ENCODE data around the gene SATB2.

Gene SATB2

DNA sequence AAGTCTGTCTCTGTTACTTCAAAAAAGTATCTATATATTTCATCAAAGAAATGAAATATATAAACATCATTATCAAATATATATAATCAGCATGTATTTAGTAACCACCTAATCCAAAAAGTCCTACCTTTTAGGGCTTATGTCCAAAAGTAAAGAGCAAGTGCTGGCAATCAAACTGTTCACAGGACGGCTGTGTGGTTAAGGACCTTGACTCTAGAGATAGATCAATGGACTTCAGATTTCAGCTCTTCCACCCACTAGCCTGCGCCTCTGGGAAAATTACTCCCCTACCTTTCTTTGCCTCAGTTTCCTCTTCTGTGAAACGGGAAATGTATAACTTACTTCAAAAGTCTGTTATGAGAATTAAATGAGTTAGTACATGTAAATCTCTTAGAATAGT is 29.4 kb downstream of the SATB2 start:
- H3K4me3 ChIP-seq (ENCODE audit: low read depth, low read length) = no peak overlapping the region
- DNase-seq (ENCODE audit: low read depth) = no peak
- TF ChIP-seq, protein P1, sequence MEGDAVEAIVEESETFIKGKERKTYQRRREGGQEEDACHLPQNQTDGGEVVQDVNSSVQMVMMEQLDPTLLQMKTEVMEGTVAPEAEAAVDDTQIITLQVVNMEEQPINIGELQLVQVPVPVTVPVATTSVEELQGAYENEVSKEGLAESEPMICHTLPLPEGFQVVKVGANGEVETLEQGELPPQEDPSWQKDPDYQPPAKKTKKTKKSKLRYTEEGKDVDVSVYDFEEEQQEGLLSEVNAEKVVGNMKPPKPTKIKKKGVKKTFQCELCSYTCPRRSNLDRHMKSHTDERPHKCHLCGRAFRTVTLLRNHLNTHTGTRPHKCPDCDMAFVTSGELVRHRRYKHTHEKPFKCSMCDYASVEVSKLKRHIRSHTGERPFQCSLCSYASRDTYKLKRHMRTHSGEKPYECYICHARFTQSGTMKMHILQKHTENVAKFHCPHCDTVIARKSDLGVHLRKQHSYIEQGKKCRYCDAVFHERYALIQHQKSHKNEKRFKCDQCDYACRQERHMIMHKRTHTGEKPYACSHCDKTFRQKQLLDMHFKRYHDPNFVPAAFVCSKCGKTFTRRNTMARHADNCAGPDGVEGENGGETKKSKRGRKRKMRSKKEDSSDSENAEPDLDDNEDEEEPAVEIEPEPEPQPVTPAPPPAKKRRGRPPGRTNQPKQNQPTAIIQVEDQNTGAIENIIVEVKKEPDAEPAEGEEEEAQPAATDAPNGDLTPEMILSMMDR (IDR thresholded peaks at IDR 0.05; ENCODE audit: control insufficient read depth, extremely low read depth, insufficient read depth) = no peak

DNA sequence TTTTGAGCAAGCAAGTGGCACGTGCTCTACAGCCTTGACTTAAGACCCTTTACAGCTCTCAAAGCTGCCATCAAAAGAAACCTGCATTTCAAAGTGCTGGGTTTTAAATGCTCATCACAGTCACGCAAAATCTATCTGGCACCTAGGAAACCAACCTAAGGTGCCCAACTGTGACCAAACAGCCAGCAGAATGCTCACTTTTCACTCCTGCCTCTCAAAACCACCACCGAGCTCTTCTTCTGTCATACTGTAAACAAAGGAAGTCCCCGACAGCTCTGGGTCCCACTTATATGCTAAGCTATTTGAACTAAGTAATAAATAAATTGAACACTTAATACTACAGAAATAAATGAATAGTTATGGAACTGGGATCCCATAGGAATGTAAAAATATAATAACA is 33.6 kb downstream of the SATB2 start:
- TF ChIP-seq, protein P1 (IDR thresholded peaks at IDR 0.05; ENCODE audit: control insufficient read depth, extremely low read depth, insufficient read depth) = no peak
- no peak overlapping the region for H3K4me3 ChIP-seq (ENCODE audit: low read depth, low read length)
- DNase-seq (ENCODE audit: low read depth) = no peak

DNA sequence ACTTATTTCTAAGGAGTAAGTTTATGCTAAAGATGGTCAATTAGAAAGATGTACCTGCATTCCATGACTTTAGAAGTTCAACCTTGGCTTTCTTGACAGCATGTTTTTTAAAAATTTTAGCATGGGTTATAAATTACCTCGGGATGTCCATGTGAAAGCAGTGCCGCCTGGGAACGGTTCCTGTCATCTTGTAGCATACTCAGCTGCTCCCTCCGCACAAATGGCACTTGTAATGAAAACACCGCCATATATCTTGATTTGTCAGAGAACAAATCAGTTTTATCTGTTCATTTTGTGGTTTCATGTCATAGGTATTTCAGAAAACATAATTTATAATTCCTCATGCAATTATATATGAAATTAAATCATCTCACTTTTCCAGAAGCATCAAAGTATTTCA is 38.3 kb downstream of the SATB2 start:
- DNase-seq (ENCODE audit: low read depth) = no peak
- TF ChIP-seq, protein P1 (IDR thresholded peaks at IDR 0.05; ENCODE audit: control insufficient read depth, extremely low read depth, insufficient read depth) = no peak

DNA sequence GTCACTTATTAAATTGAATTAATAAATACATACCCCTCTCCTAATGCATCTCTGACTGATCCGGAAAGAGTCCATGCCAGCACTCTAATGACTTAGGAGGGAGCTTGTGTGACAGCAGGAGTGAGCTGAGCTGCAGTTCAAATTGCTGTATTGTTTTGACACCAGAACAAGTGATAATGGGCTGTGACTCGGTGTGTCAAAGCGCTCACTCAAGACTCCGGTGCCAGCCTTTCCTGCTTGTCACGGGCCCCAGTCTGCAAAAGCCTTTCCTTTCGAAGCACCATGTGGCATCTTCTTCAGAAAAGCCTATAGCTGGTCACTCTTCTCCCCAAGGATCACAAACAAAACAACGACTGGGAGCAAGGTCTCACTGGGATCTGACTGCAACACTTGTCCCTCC is 43.3 kb downstream of the SATB2 start:
- TF ChIP-seq, protein P1 (IDR thresholded peaks at IDR 0.05; ENCODE audit: control insufficient read depth, extremely low read depth, insufficient read depth) = no peak
- DNase-seq (ENCODE audit: low read depth) = no peak
- H3K4me3 ChIP-seq (ENCODE audit: low read depth, low read length) = no peak overlapping the region

More for the DNA sequence above, 38.3 kb downstream of the SATB2 start:
- no peak overlapping the region for H3K4me3 ChIP-seq (ENCODE audit: low read depth, low read length)

DNA sequence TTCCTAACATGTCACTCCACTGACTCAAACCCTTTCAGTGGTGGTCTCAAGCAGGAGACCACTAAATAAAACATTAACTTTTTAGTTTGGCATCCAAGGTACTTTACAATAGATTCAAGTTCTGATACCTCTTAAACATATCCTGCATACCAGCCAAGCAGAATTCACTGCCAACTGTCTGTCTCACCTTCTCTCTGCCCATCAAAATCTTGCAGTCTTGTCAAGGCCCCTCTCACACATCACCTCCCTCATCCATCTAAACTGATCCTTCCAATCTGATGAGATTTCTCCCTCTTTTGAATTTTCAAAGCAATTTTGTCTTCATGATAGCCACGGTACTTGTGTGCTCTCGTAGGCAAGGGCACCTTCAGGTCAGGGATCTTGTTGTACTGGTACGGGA is 43.7 kb downstream of the SATB2 start:
- TF ChIP-seq, protein P1 (IDR thresholded peaks at IDR 0.05; ENCODE audit: control insufficient read depth, extremely low read depth, insufficient read depth) = no peak
- no peak for DNase-seq (ENCODE audit: low read depth)
- H3K4me3 ChIP-seq (ENCODE audit: low read depth, low read length) = no peak overlapping the region

DNA sequence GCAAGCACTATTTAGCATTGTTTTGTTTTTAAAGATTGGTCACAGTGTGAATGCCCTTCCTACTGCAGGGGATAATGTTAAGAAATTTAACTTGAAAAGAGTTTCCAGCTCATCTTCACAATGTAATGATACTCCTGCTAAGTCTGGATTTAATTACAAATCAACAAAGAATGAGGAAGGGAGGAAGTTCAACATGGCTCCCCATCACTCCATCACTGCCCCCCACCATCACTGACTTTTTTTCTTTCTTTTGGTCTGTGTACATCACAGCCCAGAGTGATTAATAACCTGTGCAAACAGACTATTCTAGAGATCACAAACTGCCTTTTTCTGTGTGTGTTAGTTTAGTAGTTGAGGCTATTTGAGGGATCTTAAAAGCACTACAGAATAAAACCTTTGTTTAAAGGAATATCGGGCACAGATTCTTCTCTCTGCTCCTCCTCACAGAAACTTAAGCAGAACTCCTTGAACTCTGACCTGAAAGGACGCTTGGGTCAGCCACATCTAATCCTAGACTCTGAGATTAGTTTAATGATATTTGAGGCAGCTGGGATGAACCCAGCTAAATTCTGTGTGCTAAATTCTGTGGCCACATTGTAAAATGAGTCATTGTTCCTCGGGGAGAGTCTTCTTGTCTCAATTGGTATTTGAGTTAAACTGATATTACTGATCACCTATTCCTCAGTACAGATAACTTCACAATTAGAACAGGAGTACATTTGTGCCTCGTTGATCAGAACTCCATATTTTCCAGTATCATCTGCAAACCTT is 47.8 kb downstream of the SATB2 start:
- H3K4me3 ChIP-seq (ENCODE audit: low read depth, low read length) = no peak overlapping the region
- DNase-seq (ENCODE audit: low read depth) = no peak
- TF ChIP-seq, protein P1 (IDR thresholded peaks at IDR 0.05; ENCODE audit: control insufficient read depth, extremely low read depth, insufficient read depth) = no peak

DNA sequence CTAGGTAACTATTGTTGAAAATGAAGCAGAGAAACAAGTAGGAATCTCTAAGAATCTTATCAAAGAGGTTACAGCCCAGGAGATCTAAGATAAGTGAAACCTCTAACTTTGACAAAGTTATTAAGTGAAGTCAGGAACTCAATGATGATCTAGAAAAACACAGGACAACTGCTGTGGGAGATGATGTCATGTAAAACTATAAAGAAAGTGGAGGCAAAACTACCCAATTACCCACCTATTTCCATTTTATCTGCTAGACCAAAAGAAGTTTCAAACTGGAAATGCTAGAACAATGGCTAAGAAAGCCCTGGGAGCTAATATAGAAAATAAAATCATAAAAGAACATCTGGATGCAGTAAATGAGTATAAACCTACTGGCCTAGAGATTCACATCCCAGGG is 50.3 kb downstream of the SATB2 start:
- H3K4me3 ChIP-seq (ENCODE audit: low read depth, low read length) = no peak overlapping the region
- TF ChIP-seq, protein P1 (IDR thresholded peaks at IDR 0.05; ENCODE audit: control insufficient read depth, extremely low read depth, insufficient read depth) = no peak
- DNase-seq (ENCODE audit: low read depth) = no peak
